Measurements from ENCODE around the gene PSMA6. TPM values are rescaled to one million over a fixed set of nuclear protein-coding genes. Genes with fewer than 3 reads are reported as not detected.

PSMA6 gene
- total and polyA plus RNA-seq, 2 of the 13 experiments (the other 11 are each of a cell fraction or from before 2014, with no cell fraction given), result 525 to 1,109 TPM

DNA sequence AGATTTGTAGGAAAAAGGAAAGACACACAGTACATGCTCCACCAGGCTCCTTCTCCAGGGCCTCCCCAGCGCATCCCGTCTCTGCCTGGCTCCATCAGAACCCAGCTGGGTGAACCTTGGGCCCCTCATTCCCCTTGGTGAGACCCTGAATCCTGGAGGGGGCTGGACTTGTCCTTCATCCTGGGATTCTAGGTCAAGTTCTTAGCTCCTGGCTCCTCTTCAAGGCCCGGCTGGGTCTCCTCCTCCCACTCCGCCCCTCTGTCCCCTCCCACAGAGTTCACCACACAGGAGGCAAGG, 49.2 kb downstream of the PSMA6 start (continued):
- peak; percentile 51; the same call in 1 of the 2 replicates for TF ChIP-seq HNF4G (IDR thresholded peaks at IDR 0.05; ENCODE audit: borderline replicate concordance, low read depth, low read length)
- TF ChIP-seq HNF4G (CRISPR knock-in tag; IDR thresholded peaks at IDR 0.05; ENCODE audit: borderline replicate concordance, low read depth), result no peak
- peak; percentile 70; the same call in 1 of the 2 replicates for TF ChIP-seq DPF2 (CRISPR knock-in tag; IDR thresholded peaks at IDR 0.05; ENCODE audit: borderline replicate concordance, low read depth)
- TF ChIP-seq ELF1 (CRISPR knock-in tag; IDR thresholded peaks at IDR 0.05), result no peak
- TF ChIP-seq ZNF343 (CRISPR knock-in tag; IDR thresholded peaks at IDR 0.05), result 0 out of 2 replicates have a peak, but pooled peaks have one; percentile 83
- TF ChIP-seq, protein P1, sequence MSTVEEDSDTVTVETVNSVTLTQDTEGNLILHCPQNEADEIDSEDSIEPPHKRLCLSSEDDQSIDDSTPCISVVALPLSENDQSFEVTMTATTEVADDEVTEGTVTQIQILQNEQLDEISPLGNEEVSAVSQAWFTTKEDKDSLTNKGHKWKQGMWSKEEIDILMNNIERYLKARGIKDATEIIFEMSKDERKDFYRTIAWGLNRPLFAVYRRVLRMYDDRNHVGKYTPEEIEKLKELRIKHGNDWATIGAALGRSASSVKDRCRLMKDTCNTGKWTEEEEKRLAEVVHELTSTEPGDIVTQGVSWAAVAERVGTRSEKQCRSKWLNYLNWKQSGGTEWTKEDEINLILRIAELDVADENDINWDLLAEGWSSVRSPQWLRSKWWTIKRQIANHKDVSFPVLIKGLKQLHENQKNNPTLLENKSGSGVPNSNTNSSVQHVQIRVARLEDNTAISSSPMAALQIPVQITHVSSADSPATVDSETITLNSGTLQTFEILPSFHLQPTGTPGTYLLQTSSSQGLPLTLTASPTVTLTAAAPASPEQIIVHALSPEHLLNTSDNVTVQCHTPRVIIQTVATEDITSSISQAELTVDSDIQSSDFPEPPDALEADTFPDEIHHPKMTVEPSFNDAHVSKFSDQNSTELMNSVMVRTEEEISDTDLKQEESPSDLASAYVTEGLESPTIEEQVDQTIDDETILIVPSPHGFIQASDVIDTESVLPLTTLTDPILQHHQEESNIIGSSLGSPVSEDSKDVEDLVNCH (CRISPR knock-in tag; IDR thresholded peaks at IDR 0.05), result 0 out of 2 replicates have a peak, but pooled peaks have one; percentile 25
- TF ChIP-seq, protein P2, sequence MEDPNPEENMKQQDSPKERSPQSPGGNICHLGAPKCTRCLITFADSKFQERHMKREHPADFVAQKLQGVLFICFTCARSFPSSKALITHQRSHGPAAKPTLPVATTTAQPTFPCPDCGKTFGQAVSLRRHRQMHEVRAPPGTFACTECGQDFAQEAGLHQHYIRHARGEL (CRISPR knock-in tag; IDR thresholded peaks at IDR 0.05), result peak; percentile 73; the same call in 1 of the 2 replicates
- 0 out of 2 replicates have a peak, but pooled peaks have one; percentile 17 for TF ChIP-seq SMYD3 (CRISPR knock-in tag; IDR thresholded peaks at IDR 0.05)
- TF ChIP-seq RXRA (CRISPR knock-in tag; IDR thresholded peaks at IDR 0.05), result peak; percentile 81; the same call in 1 of the 2 replicates
- TF ChIP-seq ZNF577 (CRISPR knock-in tag; IDR thresholded peaks at IDR 0.05; ENCODE audit: borderline replicate concordance, low read depth), result no peak
- no peak for TF ChIP-seq ZNF101 (CRISPR knock-in tag; IDR thresholded peaks at IDR 0.05; ENCODE audit: borderline replicate concordance, low read depth)
- TF ChIP-seq ZNF30 (CRISPR knock-in tag; IDR thresholded peaks at IDR 0.05), result no peak
- TF ChIP-seq, protein P3, sequence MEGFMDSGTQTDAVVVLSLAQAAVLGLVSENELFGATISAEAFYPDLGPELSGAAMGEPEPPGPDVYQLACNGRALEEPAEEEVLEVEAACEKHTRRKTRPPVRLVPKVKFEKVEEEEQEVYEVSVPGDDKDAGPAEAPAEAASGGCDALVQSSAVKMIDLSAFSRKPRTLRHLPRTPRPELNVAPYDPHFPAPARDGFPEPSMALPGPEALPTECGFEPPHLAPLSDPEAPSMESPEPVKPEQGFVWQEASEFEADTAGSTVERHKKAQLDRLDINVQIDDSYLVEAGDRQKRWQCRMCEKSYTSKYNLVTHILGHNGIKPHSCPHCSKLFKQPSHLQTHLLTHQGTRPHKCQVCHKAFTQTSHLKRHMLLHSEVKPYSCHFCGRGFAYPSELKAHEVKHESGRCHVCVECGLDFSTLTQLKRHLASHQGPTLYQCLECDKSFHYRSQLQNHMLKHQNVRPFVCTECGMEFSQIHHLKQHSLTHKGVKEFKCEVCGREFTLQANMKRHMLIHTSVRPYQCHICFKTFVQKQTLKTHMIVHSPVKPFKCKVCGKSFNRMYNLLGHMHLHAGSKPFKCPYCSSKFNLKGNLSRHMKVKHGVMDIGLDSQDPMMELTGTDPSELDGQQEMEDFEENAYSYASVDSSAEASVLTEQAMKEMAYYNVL (CRISPR knock-in tag; IDR thresholded peaks at IDR 0.05; ENCODE audit: borderline replicate concordance), result peak; percentile 56; the same call in 1 of the 2 replicates
- TF ChIP-seq ZNF567 (CRISPR knock-in tag; IDR thresholded peaks at IDR 0.05; ENCODE audit: borderline replicate concordance), result peak; percentile 89; the same call in 1 of the 2 replicates
- TF ChIP-seq TCF12 (IDR thresholded peaks at IDR 0.05), result no peak
- TF ChIP-seq TCF12 (CRISPR knock-in tag; IDR thresholded peaks at IDR 0.05), result 0 out of 2 replicates have a peak, but pooled peaks have one; percentile 54
- TF ChIP-seq RARA (CRISPR knock-in tag; IDR thresholded peaks at IDR 0.05), result peak; percentile 96
- peak; percentile 72 for TF ChIP-seq ZNF263 (CRISPR knock-in tag; IDR thresholded peaks at IDR 0.05)
- peak in 1 of 2 experiments; percentile 29; a peak in 1 of 4 replicates for TF ChIP-seq NR2F1 (CRISPR knock-in tag; IDR thresholded peaks at IDR 0.05)
- TF ChIP-seq, protein P4, sequence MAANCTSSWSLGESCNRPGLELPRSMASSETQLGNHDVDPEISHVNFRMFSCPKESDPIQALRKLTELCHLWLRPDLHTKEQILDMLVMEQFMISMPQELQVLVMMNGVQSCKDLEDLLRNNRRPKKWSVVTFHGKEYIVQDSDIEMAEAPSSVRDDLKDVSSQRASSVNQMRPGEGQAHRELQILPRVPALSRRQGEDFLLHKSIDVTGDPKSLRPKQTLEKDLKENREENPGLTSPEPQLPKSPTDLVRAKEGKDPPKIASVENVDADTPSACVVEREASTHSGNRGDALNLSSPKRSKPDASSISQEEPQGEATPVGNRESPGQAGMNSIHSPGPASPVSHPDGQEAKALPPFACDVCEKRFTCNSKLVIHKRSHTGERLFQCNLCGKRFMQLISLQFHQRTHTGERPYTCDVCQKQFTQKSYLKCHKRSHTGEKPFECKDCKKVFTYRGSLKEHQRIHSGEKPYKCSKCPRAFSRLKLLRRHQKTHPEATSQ (CRISPR knock-in tag; IDR thresholded peaks at IDR 0.05; ENCODE audit: borderline replicate concordance), result 0 out of 2 replicates have a peak, but pooled peaks have one; percentile 81
- peak; percentile 40; the same call in 1 of the 2 replicates for TF ChIP-seq ESRRA (CRISPR knock-in tag; IDR thresholded peaks at IDR 0.05; ENCODE audit: low read depth)
- peak; percentile 26 for TF ChIP-seq TBL1XR1 (IDR thresholded peaks at IDR 0.05; ENCODE audit: borderline replicate concordance, low read length, partially characterized antibody)
- no peak; the same call in 1 of the 2 replicates for TF ChIP-seq ZNF232 (CRISPR knock-in tag; IDR thresholded peaks at IDR 0.05; ENCODE audit: borderline replicate concordance)
- TF ChIP-seq ONECUT2 (CRISPR knock-in tag; IDR thresholded peaks at IDR 0.05), result 0 out of 2 replicates have a peak, but pooled peaks have one; percentile 52
- no peak for TF ChIP-seq KAT8 (CRISPR knock-in tag; IDR thresholded peaks at IDR 0.05)
